ENCODE data around the gene SERTM1. TPM values are rescaled to one million over a fixed set of nuclear protein-coding genes. Genes with fewer than 3 reads are reported as not detected.

SERTM1 gene
- total RNA-seq (2021) = 0.24 and 0.35 TPM in 2 replicates
- long read RNA-seq = 0 reads

- Histone ChIP-seq H3K23ac (ENCODE audit: insufficient read length, low read depth, low read length) (no peak within 1 kb of the TSS), H4K20me1 (ENCODE audit: control insufficient read depth, insufficient read depth, insufficient read length) (no peaks in the 10 kb centered on the region), H3K23me2 (ENCODE audit: insufficient read length, low read depth, low read length, poor library complexity, severe bottlenecking) (peaks cover 9% of the 10 kb centered on the region), H3T11ph (ENCODE audit: low read length) (no peak within 1 kb of the TSS), H3K27ac (ENCODE audit: insufficient read length, low read depth, low read length) (no peak within 1 kb of the TSS), H2BK5ac (ENCODE audit: insufficient read length, low read length) (no peak within 1 kb of the TSS), H3K27me3 (ENCODE audit: insufficient read depth, low read length) (peaks cover 21% of the 10 kb centered on the region; the same call in 1 of the 2 replicates), H2BK20ac (ENCODE audit: low read depth, low read length, poor library complexity, severe bottlenecking) (no peak within 1 kb of the TSS), H4K8ac (replicated peaks; ENCODE audit: insufficient read length, low read depth, low read length) (no peak within 1 kb of the TSS), H3K4me1 (ENCODE audit: insufficient read depth, low read length) (no peaks in the 10 kb centered on the region; the same call in 1 of the 2 replicates), H2AFZ (ENCODE audit: low read length) (peak within 1 kb of the TSS; percentile 42), H3K4me2 (ENCODE audit: insufficient read depth, insufficient read length, low read length) (peak within 1 kb of the TSS; percentile 91), H2BK120ac (ENCODE audit: low read depth, low read length, poor library complexity, severe bottlenecking) (no peak within 1 kb of the TSS), H4K5ac (ENCODE audit: insufficient read length, low read depth, low read length) (no peak within 1 kb of the TSS), H3K14ac (ENCODE audit: insufficient read depth, low read length) (no peak within 1 kb of the TSS; the same call in 1 of the 2 replicates), H3K79me2 (ENCODE audit: insufficient read depth, low read length) (no peaks in the 10 kb centered on the region), H3K9ac (ENCODE audit: extremely low read depth, insufficient read length, low read length) (no peak within 1 kb of the TSS), H3K4ac (ENCODE audit: low read depth, low read length) (no peak within 1 kb of the TSS), H4K91ac (ENCODE audit: insufficient read length, low read depth, low read length) (no peak within 1 kb of the TSS), H3K56ac (ENCODE audit: insufficient read length, low read depth, low read length) (no peak within 1 kb of the TSS), H2BK12ac (ENCODE audit: insufficient read length, low read depth, low read length) (no peak within 1 kb of the TSS), H2BK15ac (ENCODE audit: low read depth, low read length) (no peak within 1 kb of the TSS; the same call in 1 of the 2 replicates), H3K79me1 (ENCODE audit: insufficient read depth, low read depth, low read length, poor library complexity, severe bottlenecking) (no peaks in the 10 kb centered on the region), H3K18ac (ENCODE audit: insufficient read length, low read depth, low read length) (no peak within 1 kb of the TSS), H2AK5ac (ENCODE audit: insufficient read length, low read length) (no peak within 1 kb of the TSS), H3K9me3 (ENCODE audit: control insufficient read depth, low read depth, low read length) (no peaks in the 10 kb centered on the region)
- WGBS (ENCODE audit: extremely low coverage, insufficient read length, low lambda C conversion rate) = no CpG with 5 or more reads among the region's 56 CpGs
- no peak for TF ChIP-seq CTCF (conservative IDR thresholded peaks at IDR 0.05)
- peak within 1 kb of the TSS; percentile 59 to 84 for H3K4me3 Mint-ChIP-seq
- DNase-seq = peak; percentile 86
- H3K4me1 Mint-ChIP-seq = peaks cover 12 to 13% of the 10 kb centered on the region in 2 experiments
- no peaks in the 10 kb centered on the region for H3K9me3 Mint-ChIP-seq
- H3K27me3 Mint-ChIP-seq (ENCODE audit: low read depth) = peaks cover 64% of the 10 kb centered on the region
- no peak within 1 kb of the TSS for H3K27ac Mint-ChIP-seq
- no peaks in the 10 kb centered on the region for H3K36me3 Mint-ChIP-seq (ENCODE audit: insufficient read depth in 1 of 3, low read depth in 3 of 3)
Measured at GRCh38 chr13:36673838-36674326, at the start of gene SERTM1. Gene SERTM1, plus strand, starts transcription at chr13:36674020. Its CDS starts 21,059 bp downstream, at chr13:36695079.

All from H9 (cell line).